Stimulated activated CD4-positive, alpha-beta T cell treated with anti-CD3 and anti-CD28 coated beads, Interleukin-1b, Interleukin-23, amount 100 ng/mL, for 48 hours (primary cell): ENCODE measurements around the gene AFTPH.
A peak's percentile ranks its signal among the peaks of the same experiment; 100 is the strongest.

ENCODE experiments used
- DNase-seq: peaks from one replicate; pipeline ENCODE4 v3.0.0-alpha.2; 2020

The AFTPH gene

GRCh38 chr2:64523666-64524603 lies at the start of gene AFTPH:
TSS of gene AFTPH (plus strand) at chr2:64524328. CDS start at chr2:64551475, 27,147 bp downstream.
- peak; percentile 100 for DNase-seq

- no peak for DNase-seq
Observed at GRCh38 chr2:64474636-64475035, 49.5 kb upstream of the AFTPH start.

- DNase-seq: no peak
Observed at GRCh38 chr2:64477037-64477436, 47.1 kb upstream of the AFTPH start.

- no peak for DNase-seq
Observed at GRCh38 chr2:64477979-64478378, 46.1 kb upstream of the AFTPH start.

- DNase-seq: no peak
Observed at GRCh38 chr2:64478502-64479230, 45.5 kb upstream of the AFTPH start.

- DNase-seq: no peak
Observed at GRCh38 chr2:64479259-64480117, 44.6 kb upstream of the AFTPH start.

GRCh38 chr2:64481665-64482064 lies 42.5 kb upstream of the AFTPH start:
- DNase-seq: no peak

GRCh38 chr2:64482243-64482642 lies 41.9 kb upstream of the AFTPH start:
- no peak for DNase-seq

- DNase-seq: no peak
Observed at GRCh38 chr2:64482765-64483504, 41.2 kb upstream of the AFTPH start.

GRCh38 chr2:64485331-64485730 lies 38.8 kb upstream of the AFTPH start:
- no peak for DNase-seq

GRCh38 chr2:64485961-64486360 lies 38.2 kb upstream of the AFTPH start:
- no peak for DNase-seq

- no peak for DNase-seq
Observed at GRCh38 chr2:64487256-64488049, 36.7 kb upstream of the AFTPH start.

GRCh38 chr2:64488050-64488974 lies 35.8 kb upstream of the AFTPH start:
- DNase-seq: peak; percentile 75

GRCh38 chr2:64489081-64489751 lies 34.9 kb upstream of the AFTPH start:
- no peak for DNase-seq

GRCh38 chr2:64491426-64491825 lies 32.7 kb upstream of the AFTPH start:
- no peak for DNase-seq

GRCh38 chr2:64492272-64492671 lies 31.9 kb upstream of the AFTPH start:
- DNase-seq: no peak

- DNase-seq: no peak
Observed at GRCh38 chr2:64492821-64493220, 31.3 kb upstream of the AFTPH start.

- no peak for DNase-seq
Observed at GRCh38 chr2:64493788-64494187, 30.3 kb upstream of the AFTPH start.

GRCh38 chr2:64498438-64498837 lies 25.7 kb upstream of the AFTPH start:
- DNase-seq: no peak

GRCh38 chr2:64500549-64500948 lies 23.6 kb upstream of the AFTPH start:
- no peak for DNase-seq
